ENCODE measurements around the gene CLDN24. TPM values are rescaled to one million over a fixed set of nuclear protein-coding genes. Genes with fewer than 3 reads are reported as not detected.

The CLDN24 gene
- total RNA-seq, 1 experiment from 2014 or later, result not detected

DNA sequence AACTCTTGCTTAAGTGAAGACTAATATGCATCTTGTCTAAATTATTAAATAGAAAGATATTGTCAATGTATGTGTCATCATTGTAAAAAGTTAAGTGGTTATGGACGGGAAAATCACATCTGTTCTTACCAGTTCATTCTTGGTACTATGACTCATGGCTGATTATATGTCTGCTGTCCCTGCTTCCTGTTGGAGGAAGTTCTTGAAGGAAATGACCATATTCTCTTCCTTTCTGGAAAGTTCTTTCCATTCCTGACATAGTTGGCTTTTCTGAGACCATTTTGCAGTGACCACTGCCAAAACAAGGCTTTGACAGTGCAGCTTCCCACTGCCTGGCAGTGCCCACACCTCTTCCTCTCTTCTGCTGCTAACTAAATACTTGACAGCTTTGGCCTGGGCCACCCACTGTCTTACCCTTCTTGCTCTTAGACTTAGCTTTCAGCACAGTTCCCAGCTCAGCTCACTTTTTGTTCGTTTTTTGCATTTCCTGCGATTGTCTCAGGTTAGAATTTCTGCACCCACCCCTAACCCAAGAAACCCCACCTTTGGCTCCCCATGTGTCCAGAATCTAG lies 13.2 kb upstream of the CLDN24 start:
- ChIA-PET POLR2A (no interaction called here), CTCF (no interaction called here)
- Mint-ChIP-seq H3K4me3 (no peak overlapping the region), H3K27ac (no peak overlapping the region), H3K36me3 (no peaks in the 10 kb centered on the region), H3K9me3 (peaks cover 4% of the 10 kb centered on the region), H3K27me3 (ENCODE audit: low read depth) (no peaks in the 10 kb centered on the region), H3K4me1 (peaks cover 7% of the 10 kb centered on the region; the same call in 1 of the 2 replicates)
- TF ChIP-seq RORB (CRISPR knock-in tag; IDR thresholded peaks at IDR 0.05) (no peak), ELF4 (CRISPR knock-in tag; IDR thresholded peaks at IDR 0.05; ENCODE audit: low read depth) (no peak), FOXK1 (CRISPR knock-in tag; IDR thresholded peaks at IDR 0.05) (no peak), TCF7 (CRISPR knock-in tag; IDR thresholded peaks at IDR 0.05; ENCODE audit: low read depth) (no peak), NR2C2 (CRISPR knock-in tag; IDR thresholded peaks at IDR 0.05) (no peak), TEAD4 (CRISPR knock-in tag; IDR thresholded peaks at IDR 0.05) (no peak), ZNF263 (CRISPR knock-in tag; IDR thresholded peaks at IDR 0.05; ENCODE audit: low read depth) (no peak), ZNF396 (CRISPR knock-in tag; IDR thresholded peaks at IDR 0.05; ENCODE audit: borderline replicate concordance) (no peak), IRF2 (CRISPR knock-in tag; IDR thresholded peaks at IDR 0.05; ENCODE audit: borderline replicate concordance, low read depth) (no peak)
- TF ChIP-seq, protein P1, sequence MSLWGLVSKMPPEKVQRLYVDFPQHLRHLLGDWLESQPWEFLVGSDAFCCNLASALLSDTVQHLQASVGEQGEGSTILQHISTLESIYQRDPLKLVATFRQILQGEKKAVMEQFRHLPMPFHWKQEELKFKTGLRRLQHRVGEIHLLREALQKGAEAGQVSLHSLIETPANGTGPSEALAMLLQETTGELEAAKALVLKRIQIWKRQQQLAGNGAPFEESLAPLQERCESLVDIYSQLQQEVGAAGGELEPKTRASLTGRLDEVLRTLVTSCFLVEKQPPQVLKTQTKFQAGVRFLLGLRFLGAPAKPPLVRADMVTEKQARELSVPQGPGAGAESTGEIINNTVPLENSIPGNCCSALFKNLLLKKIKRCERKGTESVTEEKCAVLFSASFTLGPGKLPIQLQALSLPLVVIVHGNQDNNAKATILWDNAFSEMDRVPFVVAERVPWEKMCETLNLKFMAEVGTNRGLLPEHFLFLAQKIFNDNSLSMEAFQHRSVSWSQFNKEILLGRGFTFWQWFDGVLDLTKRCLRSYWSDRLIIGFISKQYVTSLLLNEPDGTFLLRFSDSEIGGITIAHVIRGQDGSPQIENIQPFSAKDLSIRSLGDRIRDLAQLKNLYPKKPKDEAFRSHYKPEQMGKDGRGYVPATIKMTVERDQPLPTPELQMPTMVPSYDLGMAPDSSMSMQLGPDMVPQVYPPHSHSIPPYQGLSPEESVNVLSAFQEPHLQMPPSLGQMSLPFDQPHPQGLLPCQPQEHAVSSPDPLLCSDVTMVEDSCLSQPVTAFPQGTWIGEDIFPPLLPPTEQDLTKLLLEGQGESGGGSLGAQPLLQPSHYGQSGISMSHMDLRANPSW (CRISPR knock-in tag; conservative IDR thresholded peaks at IDR 0.05; ENCODE audit: low read depth), result no peak
- TF ChIP-seq, protein P2, sequence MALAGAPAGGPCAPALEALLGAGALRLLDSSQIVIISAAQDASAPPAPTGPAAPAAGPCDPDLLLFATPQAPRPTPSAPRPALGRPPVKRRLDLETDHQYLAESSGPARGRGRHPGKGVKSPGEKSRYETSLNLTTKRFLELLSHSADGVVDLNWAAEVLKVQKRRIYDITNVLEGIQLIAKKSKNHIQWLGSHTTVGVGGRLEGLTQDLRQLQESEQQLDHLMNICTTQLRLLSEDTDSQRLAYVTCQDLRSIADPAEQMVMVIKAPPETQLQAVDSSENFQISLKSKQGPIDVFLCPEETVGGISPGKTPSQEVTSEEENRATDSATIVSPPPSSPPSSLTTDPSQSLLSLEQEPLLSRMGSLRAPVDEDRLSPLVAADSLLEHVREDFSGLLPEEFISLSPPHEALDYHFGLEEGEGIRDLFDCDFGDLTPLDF (CRISPR knock-in tag; IDR thresholded peaks at IDR 0.05), result no peak
- TF ChIP-seq, protein P3, sequence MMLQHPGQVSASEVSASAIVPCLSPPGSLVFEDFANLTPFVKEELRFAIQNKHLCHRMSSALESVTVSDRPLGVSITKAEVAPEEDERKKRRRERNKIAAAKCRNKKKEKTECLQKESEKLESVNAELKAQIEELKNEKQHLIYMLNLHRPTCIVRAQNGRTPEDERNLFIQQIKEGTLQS (CRISPR knock-in tag; conservative IDR thresholded peaks at IDR 0.05), result no peak
- TF ChIP-seq, protein P4, sequence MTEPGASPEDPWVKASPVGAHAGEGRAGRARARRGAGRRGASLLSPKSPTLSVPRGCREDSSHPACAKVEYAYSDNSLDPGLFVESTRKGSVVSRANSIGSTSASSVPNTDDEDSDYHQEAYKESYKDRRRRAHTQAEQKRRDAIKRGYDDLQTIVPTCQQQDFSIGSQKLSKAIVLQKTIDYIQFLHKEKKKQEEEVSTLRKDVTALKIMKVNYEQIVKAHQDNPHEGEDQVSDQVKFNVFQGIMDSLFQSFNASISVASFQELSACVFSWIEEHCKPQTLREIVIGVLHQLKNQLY (CRISPR knock-in tag; IDR thresholded peaks at IDR 0.05), result no peak
- TF ChIP-seq, protein P5, sequence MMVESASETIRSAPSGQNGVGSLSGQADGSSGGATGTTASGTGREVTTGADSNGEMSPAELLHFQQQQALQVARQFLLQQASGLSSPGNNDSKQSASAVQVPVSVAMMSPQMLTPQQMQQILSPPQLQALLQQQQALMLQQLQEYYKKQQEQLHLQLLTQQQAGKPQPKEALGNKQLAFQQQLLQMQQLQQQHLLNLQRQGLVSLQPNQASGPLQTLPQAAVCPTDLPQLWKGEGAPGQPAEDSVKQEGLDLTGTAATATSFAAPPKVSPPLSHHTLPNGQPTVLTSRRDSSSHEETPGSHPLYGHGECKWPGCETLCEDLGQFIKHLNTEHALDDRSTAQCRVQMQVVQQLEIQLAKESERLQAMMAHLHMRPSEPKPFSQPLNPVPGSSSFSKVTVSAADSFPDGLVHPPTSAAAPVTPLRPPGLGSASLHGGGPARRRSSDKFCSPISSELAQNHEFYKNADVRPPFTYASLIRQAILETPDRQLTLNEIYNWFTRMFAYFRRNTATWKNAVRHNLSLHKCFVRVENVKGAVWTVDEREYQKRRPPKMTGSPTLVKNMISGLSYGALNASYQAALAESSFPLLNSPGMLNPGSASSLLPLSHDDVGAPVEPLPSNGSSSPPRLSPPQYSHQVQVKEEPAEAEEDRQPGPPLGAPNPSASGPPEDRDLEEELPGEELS (CRISPR knock-in tag; IDR thresholded peaks at IDR 0.05), result no peak
- TF ChIP-seq, protein P6, sequence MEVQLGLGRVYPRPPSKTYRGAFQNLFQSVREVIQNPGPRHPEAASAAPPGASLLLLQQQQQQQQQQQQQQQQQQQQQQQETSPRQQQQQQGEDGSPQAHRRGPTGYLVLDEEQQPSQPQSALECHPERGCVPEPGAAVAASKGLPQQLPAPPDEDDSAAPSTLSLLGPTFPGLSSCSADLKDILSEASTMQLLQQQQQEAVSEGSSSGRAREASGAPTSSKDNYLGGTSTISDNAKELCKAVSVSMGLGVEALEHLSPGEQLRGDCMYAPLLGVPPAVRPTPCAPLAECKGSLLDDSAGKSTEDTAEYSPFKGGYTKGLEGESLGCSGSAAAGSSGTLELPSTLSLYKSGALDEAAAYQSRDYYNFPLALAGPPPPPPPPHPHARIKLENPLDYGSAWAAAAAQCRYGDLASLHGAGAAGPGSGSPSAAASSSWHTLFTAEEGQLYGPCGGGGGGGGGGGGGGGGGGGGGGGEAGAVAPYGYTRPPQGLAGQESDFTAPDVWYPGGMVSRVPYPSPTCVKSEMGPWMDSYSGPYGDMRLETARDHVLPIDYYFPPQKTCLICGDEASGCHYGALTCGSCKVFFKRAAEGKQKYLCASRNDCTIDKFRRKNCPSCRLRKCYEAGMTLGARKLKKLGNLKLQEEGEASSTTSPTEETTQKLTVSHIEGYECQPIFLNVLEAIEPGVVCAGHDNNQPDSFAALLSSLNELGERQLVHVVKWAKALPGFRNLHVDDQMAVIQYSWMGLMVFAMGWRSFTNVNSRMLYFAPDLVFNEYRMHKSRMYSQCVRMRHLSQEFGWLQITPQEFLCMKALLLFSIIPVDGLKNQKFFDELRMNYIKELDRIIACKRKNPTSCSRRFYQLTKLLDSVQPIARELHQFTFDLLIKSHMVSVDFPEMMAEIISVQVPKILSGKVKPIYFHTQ (CRISPR knock-in tag; IDR thresholded peaks at IDR 0.05), result no peak
- TF ChIP-seq, protein P7, sequence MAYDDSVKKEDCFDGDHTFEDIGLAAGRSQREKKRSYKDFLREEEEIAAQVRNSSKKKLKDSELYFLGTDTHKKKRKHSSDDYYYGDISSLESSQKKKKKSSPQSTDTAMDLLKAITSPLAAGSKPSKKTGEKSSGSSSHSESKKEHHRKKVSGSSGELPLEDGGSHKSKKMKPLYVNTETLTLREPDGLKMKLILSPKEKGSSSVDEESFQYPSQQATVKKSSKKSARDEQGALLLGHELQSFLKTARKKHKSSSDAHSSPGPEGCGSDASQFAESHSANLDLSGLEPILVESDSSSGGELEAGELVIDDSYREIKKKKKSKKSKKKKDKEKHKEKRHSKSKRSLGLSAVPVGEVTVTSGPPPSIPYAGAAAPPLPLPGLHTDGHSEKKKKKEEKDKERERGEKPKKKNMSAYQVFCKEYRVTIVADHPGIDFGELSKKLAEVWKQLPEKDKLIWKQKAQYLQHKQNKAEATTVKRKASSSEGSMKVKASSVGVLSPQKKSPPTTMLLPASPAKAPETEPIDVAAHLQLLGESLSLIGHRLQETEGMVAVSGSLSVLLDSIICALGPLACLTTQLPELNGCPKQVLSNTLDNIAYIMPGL (CRISPR knock-in tag; IDR thresholded peaks at IDR 0.05), result no peak
- TF ChIP-seq, protein P8, sequence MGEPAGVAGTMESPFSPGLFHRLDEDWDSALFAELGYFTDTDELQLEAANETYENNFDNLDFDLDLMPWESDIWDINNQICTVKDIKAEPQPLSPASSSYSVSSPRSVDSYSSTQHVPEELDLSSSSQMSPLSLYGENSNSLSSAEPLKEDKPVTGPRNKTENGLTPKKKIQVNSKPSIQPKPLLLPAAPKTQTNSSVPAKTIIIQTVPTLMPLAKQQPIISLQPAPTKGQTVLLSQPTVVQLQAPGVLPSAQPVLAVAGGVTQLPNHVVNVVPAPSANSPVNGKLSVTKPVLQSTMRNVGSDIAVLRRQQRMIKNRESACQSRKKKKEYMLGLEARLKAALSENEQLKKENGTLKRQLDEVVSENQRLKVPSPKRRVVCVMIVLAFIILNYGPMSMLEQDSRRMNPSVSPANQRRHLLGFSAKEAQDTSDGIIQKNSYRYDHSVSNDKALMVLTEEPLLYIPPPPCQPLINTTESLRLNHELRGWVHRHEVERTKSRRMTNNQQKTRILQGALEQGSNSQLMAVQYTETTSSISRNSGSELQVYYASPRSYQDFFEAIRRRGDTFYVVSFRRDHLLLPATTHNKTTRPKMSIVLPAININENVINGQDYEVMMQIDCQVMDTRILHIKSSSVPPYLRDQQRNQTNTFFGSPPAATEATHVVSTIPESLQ (CRISPR knock-in tag; IDR thresholded peaks at IDR 0.05), result no peak
- ATAC-seq (no peak), DNase-seq (ENCODE audit: low spot score) (no peak)
